GM18505 (cell line): ENCODE results near the gene TMPRSS3.

Experiments
- ATAC-seq: cut with Tn5 transposase; IDR thresholded peaks from one replicate; pipeline ENCODE4 v1.9.1; 2021; ENCODE audit not compliant: unreplicated experiment
- POLR2A ChIP-seq: IDR thresholded peaks from 4 replicates; pipeline ENCODE4 v1.6.1; 2011; ENCODE audit warnings: borderline replicate concordance; ENCODE audit not compliant: insufficient read depth, insufficient read length; ENCODE audit errors: extremely low read depth

TMPRSS3 gene

GRCh38 chr21:42340187-42341050 lies 55.4 kb downstream of the TMPRSS3 start:
- no peak for ATAC-seq
- no peak for TF ChIP-seq POLR2A

DNA sequence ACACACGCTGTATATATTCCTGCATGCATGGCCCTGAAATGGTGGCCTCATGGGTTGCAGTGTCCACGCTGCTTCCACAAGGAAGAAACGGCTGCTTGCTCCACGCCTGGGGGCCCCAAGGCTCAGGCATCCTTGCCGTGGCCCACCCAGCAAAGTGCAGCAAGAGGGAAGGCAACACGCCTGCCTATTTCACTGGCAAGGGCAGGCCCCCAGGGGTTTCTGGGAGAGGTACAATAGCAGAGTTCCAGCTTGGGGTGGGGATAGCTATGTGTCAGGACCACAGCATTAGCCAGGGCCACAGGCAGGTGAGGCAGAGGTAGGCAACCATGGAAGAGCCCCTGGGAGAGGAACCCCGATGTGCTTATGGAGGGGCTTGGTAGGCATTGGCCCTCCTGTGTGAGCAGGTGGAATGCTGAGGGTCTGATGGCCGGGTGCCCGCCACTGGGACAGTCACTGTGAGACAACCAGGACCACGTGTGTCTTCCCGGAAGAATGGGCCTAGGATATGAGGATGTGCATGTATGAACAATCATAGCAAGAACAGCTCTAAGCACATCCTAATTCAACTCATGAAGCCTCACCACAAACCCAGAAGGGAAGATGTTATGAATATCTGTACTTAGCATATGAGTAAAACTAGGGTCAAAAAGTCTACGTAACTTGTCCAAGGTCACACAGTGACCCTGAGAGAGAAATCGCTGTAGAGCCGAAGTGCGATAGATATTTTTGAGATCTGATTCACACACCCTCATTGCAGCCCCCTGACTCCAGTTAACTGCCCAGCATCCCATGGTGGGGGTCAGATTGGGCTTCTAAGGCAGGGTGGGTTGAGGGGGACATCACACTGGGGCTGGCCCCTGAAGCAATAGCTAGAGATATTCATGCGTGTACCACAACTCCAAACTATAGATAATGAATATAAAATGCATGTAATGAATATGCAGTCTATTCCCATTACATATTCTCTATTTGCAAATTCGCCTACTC lies 56.8 kb downstream of the TMPRSS3 start:
- TF ChIP-seq POLR2A, result no peak
- no peak for ATAC-seq

- no peak for TF ChIP-seq POLR2A
- ATAC-seq, result no peak
These were observed 57.8 kb downstream of the TMPRSS3 start for GRCh38 chr21:42337830-42338728.

GRCh38 chr21:42337276-42337675 lies 58.6 kb downstream of the TMPRSS3 start:
- TF ChIP-seq POLR2A, result no peak
- no peak for ATAC-seq

DNA sequence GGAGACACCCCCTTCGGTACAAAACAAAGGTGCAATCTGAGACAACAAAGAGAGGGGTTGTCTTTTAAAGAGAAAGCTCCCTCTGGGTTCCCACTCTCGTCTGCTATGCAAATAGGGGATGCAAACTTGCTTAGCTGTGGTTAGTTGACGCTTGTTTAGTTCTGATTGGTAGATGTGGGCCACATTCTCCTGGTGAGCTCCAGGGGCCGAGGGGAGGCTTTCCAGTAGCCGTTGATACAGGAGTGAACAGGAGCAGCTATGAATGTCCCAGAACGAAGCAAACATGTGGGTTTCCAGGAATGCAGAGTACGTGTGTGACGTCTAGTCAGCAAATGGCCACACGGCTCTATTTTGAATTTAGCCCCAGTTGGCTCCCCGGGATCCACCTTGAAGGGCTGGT lies 59.8 kb downstream of the TMPRSS3 start:
- ATAC-seq, result no peak

GRCh38 chr21:42332557-42333317 lies 63.1 kb downstream of the TMPRSS3 start:
- no peak for ATAC-seq
- no peak for TF ChIP-seq POLR2A

More for the DNA sequence above, 59.8 kb downstream of the TMPRSS3 start:
- TF ChIP-seq POLR2A, result no peak

- no peak for TF ChIP-seq POLR2A
- ATAC-seq, result no peak
These were observed 64.2 kb downstream of the TMPRSS3 start for GRCh38 chr21:42331660-42332059.

GRCh38 chr21:42330380-42331371 lies 65.2 kb downstream of the TMPRSS3 start:
- TF ChIP-seq POLR2A, result no peak
- ATAC-seq, result no peak

DNA sequence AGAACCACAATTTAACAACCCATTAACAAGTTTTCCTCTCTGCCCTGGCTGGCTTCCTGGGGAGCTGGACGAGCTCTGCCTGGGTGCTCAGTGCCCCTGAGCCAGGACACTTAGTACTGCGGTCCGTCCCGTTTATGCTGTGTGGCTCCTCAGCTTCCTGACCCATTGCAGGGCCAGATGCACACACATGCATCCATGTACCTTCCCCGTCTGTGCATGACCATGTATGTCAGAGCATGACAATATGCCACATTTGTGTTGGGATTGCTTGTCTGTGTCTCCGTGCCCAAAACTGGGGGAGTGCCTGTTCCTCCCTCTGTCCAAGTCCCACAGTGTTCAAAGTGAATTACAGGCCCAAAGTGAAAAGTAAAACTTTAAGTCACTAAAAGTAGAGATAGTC lies 71.0 kb downstream of the TMPRSS3 start:
- TF ChIP-seq POLR2A, result no peak
- ATAC-seq, result no peak
